GM12864 (cell line): ENCODE measurements around the gene CORO2B.

Experiments used
- DNase-seq: peaks from one replicate; pipeline ENCODE4 v3.0.0-alpha.2; 2011; ENCODE audit warnings: low read depth
- H3K4me3 ChIP-seq: 2 replicates; pipeline ENCODE4 v1.5.1; 2011; ENCODE audit warnings: mild to moderate bottlenecking, low read depth, low read length, control low read depth
- CTCF ChIP-seq: IDR thresholded peaks from 2 replicates; pipeline ENCODE4 v1.5.1; 2011; ENCODE audit warnings: low read depth, mild to moderate bottlenecking, moderate library complexity, low read length, control low read depth, inconsistent platforms; ENCODE audit errors: missing control alignments

Gene CORO2B

GRCh38 chr15:68550498-68551295, 28.1 kb upstream of the CORO2B start:
- H3K4me3 ChIP-seq, result no peak overlapping the region
- peak; percentile 84 for TF ChIP-seq CTCF
- peak; percentile 16 for DNase-seq

DNA sequence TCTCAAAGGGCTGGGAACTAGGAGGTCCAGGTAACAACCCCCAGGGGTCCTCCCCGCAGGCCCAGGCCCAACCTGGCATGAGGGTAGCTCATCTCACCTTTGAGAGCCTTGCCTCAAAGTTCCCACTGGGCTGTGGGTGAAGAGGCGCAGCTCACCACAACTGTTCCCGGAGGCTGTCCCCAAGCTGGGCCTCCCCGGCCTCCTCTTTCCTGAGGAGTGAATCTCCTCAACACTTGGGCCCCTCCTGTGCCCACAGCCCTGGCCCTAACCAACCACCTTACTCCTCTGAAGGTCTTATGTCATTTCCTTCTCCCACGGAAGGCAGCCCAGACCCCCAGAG, 27.5 kb upstream of the CORO2B start:
- TF ChIP-seq CTCF, result no peak
- no peak overlapping the region for H3K4me3 ChIP-seq
- no peak for DNase-seq

DNA sequence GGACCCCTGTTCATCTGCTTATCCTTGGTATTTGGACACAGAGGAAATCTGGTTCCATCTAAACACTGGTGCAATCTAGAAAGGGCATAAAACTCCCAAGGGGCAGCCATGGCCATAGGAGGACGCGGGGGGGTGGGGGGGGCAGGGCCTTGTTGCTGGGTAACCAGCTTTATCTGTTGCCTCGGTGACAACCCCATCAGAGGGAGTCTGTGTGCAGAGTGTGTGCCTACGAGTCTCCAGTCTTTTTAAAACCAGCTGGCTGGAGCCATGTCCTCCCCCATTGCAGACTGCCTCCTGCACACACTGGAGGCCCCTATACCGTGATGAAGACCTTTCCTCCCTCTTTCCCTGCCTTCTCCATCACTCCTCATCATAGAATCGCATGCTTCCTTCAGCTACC, 26.4 kb upstream of the CORO2B start:
- DNase-seq, result no peak
- no peak for TF ChIP-seq CTCF
- H3K4me3 ChIP-seq, result no peak overlapping the region

- no peak overlapping the region for H3K4me3 ChIP-seq
- DNase-seq, result no peak
- TF ChIP-seq CTCF, result no peak
These were observed 26.0 kb upstream of the CORO2B start for GRCh38 chr15:68552773-68553172.

DNA sequence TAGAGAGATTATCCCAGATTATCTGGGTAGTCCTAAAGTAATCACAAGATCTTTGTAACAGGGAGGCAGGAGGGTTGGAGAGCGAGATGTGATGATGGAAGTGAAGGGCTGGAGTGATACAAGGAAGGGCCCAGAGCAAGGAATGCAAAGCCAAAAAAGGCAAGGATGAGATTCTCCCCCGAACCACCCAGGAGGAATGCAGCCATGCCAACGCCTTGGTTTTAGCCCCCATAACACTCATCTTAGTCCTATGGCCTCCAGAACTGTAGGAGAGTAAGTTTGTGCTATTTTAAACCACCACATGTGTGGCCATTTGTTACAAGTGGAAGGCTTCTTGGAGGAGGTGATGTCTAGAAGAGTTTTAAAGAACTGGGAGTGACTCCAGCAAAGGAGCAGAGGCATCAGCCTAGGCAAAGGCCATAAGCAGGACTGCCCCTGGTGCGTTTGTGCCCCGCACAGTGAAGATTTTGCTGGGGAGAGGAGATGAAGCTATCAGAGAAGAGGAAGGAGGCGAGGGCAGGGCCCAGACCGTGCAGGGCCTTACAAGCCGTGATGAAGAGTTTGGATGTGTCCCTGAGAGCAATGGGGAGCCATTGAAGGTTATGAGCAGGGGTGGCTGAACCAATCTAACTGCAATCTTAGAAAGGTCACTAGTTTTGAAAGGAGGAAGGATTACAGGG, 25.3 kb upstream of the CORO2B start:
- no peak overlapping the region for H3K4me3 ChIP-seq
- DNase-seq, result no peak
- no peak for TF ChIP-seq CTCF

- peak; percentile 74 for TF ChIP-seq CTCF
- DNase-seq, result peak; percentile 27
- H3K4me3 ChIP-seq, result no peak overlapping the region
These were observed 24.6 kb upstream of the CORO2B start for GRCh38 chr15:68553994-68554720.
